ENCODE measurements around the gene POU2AF1. TPM values are rescaled to one million over a fixed set of nuclear protein-coding genes. Genes with fewer than 3 reads are reported as not detected.

Gene POU2AF1, protein sequence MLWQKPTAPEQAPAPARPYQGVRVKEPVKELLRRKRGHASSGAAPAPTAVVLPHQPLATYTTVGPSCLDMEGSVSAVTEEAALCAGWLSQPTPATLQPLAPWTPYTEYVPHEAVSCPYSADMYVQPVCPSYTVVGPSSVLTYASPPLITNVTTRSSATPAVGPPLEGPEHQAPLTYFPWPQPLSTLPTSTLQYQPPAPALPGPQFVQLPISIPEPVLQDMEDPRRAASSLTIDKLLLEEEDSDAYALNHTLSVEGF
- total RNA-seq (under 1 TPM in 3 of 9 donors, not detected in 6; 0.18 to 0.71 (median 0.38) TPM), polyA plus RNA-seq (1 to 10 TPM in 1 of 3 donors, under 1 TPM in 2; 0.03 to 1.7 (median 0.80) TPM)
- long read RNA-seq, donor 1: 0 reads
- long read RNA-seq, donor 2: 0 reads
- long read RNA-seq, donor 3: 0 reads
- long read RNA-seq, donor 4: 0 reads
- long read RNA-seq, donor 5: 0 reads
- long read RNA-seq, donor 6: 0 reads
- long read RNA-seq, donor 7: 0 reads
- long read RNA-seq, donor 8: 0 reads
- long read RNA-seq, donor 9: 0 reads
- long read RNA-seq, donor 10: 0 reads

DNA sequence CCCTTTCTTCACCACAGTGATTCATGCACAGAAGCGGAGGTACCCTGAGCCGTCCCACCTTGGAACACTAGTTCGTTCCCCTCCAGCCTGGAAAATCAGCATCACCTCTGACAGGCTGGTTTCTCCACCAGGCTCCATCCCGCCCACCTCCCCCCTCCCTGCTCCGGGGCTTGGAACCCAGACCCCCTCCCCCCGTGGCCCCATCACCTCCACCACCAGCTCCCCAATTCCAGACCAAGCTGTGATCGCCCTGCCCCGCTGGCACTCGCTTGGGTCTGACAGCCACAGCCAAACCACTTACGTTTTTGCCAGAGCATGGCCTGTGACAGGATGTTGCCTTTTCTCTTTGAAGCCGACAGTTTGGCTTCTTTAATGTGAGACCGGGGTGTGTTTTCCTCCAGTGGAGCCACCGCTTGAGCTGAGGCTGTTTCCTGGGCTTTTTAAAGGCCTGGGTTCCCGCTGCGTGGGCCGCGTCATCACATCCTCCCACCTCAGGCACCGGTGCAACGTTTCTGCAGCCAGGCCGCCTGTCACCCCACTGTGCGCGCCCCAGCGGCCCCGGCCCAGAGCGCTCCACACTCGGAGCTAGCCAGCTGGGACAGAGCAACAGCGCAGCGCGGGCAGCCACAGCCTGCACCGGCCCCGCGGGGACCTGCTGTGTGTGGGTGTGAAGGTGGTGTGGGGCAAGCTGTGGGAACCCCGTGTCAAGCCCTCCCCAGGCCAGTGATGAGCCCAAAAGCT lies at the start of gene POU2AF1:
POU2AF1 (minus strand) TSS at position 415 of the 741 bp plus-strand sequence; CDS start at position 317, 98 bp downstream.
- no peak for DNase-seq
- TF ChIP-seq POLR2A (IDR thresholded peaks at IDR 0.05): no peak
- TF ChIP-seq, protein P1, sequence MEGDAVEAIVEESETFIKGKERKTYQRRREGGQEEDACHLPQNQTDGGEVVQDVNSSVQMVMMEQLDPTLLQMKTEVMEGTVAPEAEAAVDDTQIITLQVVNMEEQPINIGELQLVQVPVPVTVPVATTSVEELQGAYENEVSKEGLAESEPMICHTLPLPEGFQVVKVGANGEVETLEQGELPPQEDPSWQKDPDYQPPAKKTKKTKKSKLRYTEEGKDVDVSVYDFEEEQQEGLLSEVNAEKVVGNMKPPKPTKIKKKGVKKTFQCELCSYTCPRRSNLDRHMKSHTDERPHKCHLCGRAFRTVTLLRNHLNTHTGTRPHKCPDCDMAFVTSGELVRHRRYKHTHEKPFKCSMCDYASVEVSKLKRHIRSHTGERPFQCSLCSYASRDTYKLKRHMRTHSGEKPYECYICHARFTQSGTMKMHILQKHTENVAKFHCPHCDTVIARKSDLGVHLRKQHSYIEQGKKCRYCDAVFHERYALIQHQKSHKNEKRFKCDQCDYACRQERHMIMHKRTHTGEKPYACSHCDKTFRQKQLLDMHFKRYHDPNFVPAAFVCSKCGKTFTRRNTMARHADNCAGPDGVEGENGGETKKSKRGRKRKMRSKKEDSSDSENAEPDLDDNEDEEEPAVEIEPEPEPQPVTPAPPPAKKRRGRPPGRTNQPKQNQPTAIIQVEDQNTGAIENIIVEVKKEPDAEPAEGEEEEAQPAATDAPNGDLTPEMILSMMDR (IDR thresholded peaks at IDR 0.05): no peak
- H3K36me3 ChIP-seq (replicated peaks in 1 of 2): no peaks in the 10 kb centered on the region
- WGBS, 4 donors: 53 to 60% (median 56%) methylated on average over 13 to 33 of the region's 33 CpGs
- peaks cover 3% of the 10 kb centered on the region for H3K27me3 ChIP-seq
- no peak within 1 kb of the TSS for H3K4me3 ChIP-seq
- intact Hi-C loops (cut with DNase I): no loop called here
- no peaks in the 10 kb centered on the region for H3K9me3 ChIP-seq (replicated peaks in 1 of 3)
- no peak within 1 kb of the TSS for H3K27ac ChIP-seq
- H3K4me1 ChIP-seq (replicated peaks in 1 of 2): no peaks in the 10 kb centered on the region

DNA sequence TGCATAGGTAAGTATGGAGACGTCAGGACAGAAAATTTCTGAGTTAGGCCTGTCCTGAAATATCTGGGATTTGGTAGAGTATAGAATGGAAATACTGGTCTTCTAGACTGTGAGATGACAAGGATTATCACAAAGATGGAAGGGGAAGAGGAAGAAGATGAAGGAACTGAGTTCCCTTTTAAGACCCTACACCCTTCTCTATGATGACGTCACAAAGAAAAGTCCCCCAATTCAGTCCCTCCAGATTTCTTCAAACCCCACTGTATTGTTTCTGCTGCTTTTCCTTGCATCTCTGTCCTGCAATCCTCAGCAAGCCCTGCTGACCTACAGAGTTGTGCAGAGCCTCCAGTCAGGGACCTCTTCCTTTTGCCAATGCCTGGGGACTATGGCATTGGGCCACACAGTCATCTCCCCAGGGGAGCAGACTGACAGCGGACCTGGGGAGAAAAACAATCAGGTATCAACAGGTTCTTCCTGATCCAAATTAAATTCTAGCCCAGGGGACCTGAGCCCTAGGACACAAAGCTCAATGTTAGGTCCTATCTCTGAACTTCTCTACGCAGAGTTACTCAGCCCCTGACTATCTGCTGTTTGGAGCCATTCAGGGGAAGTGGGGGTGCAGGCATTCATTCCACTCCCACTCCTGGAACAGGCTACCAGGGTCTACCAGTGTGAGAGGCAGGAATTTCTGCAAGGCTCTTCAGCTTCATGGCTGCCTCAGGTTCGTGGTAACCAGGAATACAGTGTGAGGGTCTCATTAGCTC lies 49.2 kb upstream of the POU2AF1 start:
- H3K9me3 ChIP-seq (replicated peaks in 1 of 3): no peaks in the 10 kb centered on the region
- DNase-seq: no peak
- H3K4me1 ChIP-seq (replicated peaks in 1 of 2): no peaks in the 10 kb centered on the region
- no peaks in the 10 kb centered on the region for H3K27me3 ChIP-seq
- H3K27ac ChIP-seq: no peak overlapping the region
- WGBS, 4 donors: 82 to 91% (median 88%) methylated on average over 5 of the region's 5 CpGs
- no peaks in the 10 kb centered on the region for H3K36me3 ChIP-seq (replicated peaks in 1 of 2)
- no peak overlapping the region for H3K4me3 ChIP-seq
- TF ChIP-seq, protein P1 (IDR thresholded peaks at IDR 0.05): no peak
- TF ChIP-seq POLR2A (IDR thresholded peaks at IDR 0.05): no peak
- intact Hi-C loops (cut with DNase I): loop anchor here (5.0 to 10.0 kb wide), 3 partner anchors 63 to 146 kb away; partner anchors contain the start of gene POU2AF3 (in 1 of the 2)

DNA sequence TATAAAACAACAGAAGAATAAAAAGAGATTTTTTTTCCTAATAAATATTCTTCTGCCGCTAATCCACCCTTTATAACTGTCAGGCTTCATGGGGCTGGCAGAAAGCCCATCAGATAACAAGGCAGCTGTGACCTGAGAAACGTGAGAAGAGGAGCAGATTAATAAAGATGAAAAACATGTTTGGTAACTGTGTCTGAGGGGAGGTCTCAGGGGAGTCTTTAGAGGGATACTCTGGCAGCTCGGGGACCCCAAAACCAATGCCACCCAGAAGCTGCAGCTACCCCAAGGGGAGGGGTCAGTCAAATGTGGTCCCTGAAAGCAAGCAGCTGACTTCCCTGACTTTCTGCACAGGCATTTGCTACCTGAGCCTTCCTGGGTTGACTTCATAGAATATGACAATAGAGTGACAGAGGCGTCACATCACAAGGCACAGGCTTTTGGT lies 48.4 kb upstream of the POU2AF1 start:
- Histone ChIP-seq H3K4me3 (no peak overlapping the region), H3K27me3 (no peaks in the 10 kb centered on the region), H3K36me3 (replicated peaks in 1 of 2) (no peaks in the 10 kb centered on the region), H3K27ac (no peak overlapping the region), H3K4me1 (replicated peaks in 1 of 2) (no peaks in the 10 kb centered on the region), H3K9me3 (replicated peaks in 1 of 3) (no peaks in the 10 kb centered on the region)
- DNase-seq: peak in 1 of 7 donors; percentile 20
- intact Hi-C loops (cut with DNase I): loop anchor here (5.0 to 10.0 kb wide), 3 partner anchors 63 to 145 kb away; partner anchors contain the start of gene POU2AF3 (in 1 of the 2)
- 34 to 51% (median 36%) methylated on average over 4 of the region's 4 CpGs for WGBS, 4 donors
- TF ChIP-seq POLR2A (IDR thresholded peaks at IDR 0.05): no peak
- TF ChIP-seq, protein P1 (IDR thresholded peaks at IDR 0.05): no peak

Measured in adrenal gland (tissue), 19 donors.